ENCODE data around the gene MAPKAPK2.

MAPKAPK2 gene

DNA sequence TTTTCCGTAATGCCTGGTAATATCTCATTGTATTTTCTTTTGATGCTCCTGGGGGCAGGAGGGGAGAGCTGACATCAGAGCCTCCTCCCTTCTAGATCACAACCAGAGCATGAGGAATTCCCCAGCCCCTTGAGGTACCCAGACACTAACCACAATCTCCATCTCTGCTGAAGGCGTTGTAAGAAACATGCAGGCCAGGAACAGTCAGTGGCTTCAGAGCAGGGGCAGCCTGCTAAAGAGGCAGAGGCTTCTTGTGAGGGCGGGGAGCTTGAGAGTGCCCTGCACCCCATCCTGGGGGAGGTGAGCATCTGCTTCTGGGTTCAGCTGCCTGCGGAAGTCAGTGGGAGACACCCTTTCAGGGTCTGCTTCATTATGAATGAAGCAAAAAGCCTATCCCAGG lies 19.0 kb downstream of the MAPKAPK2 start:
- no peak for DNase-seq (ENCODE audit: low spot score)

DNA sequence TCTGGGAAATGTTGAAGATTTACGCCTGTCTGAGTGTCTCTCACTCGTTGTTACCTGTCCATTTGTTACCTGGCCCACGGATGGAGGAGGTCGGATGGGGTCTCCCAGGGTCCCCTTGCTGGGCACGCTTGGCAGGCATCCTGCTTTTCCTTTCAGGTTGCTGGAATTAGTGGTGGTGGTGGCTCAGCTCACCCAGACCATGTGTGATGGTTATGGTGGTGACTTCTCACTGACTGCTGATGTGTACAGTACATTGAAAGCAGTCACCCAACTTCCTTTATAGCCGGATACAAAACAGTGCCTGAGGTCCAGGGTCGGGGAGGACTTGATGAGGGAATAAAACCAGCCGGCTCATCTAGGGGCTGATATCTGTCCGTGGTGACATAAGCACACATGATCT lies 19.5 kb downstream of the MAPKAPK2 start:
- DNase-seq (ENCODE audit: low spot score) = no peak

DNA sequence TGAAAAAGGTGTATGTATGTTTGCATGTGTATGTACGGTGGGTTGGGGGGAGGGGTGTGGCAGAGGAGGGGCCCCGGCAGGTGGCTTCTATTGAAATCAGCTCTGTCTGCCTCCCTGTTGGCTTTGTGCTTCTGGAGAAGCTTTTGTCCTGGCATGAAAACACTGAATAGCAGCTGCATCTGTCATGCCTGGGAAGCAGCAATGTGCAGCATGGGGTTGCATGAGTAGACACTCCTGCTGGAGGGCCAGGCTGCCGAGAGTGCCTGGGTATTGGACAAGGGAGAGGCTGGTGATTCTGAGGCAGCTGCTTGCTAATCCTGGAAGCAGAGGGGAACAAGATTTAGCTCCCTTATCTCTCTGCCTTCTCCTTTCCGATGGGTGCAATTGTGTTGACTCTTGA lies 20.5 kb downstream of the MAPKAPK2 start:
- no peak for DNase-seq (ENCODE audit: low spot score)

DNA sequence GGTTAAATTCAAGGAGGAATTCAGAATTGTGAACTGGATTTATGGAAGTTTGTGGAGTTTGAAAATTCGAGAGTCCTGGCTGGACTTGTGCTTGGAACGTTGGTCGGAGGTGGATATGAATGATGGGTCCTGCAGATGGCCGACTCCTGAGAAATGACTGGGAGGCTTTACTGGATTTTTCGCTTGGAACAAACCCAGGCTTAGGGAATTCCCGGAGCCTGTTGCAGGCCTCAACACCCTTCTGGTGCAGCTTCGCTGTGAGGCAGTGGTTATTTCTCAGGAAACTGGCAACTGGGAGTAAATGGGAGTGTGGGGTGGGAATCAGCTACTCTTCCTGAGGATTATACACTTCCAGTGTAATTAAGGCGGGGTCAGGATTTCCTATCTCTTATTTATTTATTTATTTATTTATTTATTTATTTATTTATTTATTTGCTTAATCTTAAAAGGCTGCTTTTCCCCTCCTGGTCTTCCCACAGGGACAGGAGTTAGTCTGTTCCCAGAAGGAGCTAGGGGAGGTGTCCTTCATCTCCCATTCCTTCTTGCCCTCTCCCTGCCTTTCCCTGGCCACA lies 21.1 kb downstream of the MAPKAPK2 start:
- DNase-seq (ENCODE audit: low spot score) = no peak

DNA sequence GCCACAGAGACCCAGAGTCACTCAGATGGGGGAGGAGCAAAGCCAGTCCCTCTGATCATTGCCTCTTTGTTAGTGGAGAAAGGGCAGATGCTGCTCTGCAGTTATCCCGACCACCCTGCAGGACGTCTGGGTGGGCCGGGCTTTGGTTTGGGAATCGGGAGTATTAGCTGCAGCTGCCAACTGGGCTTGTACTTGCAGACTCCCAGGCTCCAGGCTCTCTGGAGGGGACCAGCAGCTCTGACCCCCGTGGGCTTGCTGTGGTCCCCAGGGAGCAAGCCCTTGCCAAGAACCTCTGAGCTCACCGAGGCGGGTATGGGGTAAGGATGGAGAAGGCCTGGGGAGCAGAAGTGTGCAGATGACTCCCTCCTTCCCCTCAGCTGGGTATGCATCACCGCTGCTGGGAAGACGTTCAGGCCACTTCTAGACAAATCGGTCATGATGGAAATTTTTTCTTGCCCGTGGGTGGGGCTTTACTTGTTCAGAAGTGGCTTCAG lies 21.6 kb downstream of the MAPKAPK2 start:
- no peak for DNase-seq (ENCODE audit: low spot score)

DNA sequence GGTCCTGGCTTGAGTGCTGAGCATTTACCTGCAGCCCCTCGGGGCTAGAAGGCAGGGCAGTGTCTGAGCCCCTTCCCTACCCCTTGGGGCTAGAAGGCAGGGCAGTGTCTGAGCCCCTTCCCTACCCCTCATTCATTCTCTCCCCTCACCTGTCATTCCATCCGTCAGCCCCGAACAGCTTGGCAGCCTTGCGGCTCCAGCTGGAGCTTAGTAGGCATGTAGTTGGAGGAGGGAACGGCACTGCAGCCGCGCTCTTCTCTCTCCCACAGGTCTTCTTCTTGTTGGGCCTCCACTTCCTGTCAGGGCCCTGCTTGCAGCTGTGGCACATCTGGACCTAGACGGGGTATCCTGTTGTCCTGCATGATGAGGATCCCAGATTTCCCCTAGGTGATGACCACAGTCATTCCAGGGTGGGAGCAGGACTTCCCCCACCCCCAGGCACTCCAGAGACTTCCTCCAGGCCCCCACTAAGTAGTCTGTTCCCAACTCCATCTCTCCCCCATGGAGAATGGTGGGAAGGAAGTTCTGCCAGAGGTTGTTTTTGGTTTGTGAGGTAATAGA lies 22.2 kb downstream of the MAPKAPK2 start:
- DNase-seq (ENCODE audit: low spot score) = no peak

DNA sequence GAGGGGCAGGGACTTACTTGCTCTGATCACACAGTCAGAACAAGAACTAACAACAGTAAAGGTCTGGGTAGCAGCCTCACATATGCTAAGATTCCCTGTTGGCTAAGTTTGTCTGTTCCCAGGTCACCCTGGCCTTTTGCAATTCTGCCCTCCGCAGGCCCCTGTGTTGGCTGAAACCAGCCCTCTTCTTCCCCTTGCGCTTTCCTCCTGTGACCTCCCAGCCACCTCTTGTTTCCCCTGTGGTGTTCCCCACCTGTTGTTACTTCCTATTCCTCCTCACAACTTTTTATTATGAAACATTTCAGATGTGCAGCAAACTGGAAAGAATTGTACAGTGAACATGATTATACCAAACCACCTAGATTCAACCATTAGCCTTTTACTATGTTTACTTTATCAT lies 23.4 kb downstream of the MAPKAPK2 start:
- no peak for DNase-seq (ENCODE audit: low spot score)

DNA sequence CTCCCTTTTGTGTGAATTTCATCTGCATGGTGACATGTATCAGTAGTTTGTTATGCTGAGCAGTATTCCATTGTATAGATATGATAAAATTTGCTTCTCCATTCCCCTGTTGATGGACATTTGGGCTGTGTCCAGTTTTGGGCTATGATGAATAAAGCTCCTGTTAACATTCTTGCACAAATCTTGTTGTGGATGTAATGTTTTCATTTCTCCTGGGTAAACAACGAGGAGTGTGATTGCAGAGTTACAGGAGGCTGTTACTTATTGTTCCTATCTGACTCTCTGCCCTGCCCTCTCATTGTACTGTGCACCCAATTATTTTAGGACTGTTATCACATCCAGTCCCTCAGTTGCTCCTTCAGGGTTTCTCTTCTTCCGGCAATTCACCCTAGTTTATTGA lies 24.2 kb downstream of the MAPKAPK2 start:
- DNase-seq (ENCODE audit: low spot score) = no peak

DNA sequence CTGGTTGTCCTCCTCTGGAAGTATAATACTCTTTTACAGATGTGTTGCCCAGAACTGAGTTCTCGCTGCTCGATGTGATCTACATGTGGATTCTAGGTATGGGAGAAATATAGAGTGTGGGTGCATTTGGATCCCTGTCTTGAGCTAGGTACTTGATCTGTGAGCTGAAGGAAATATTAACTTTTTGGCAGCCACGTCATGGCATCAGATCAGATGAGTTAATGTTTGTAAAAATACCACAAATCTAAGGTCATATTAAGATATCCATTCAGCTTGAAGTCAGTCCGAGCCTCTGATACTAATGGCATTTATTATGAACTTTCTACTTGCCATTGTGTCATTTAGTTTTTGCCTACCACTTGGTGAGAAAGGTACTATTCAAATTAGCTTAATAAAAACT lies 24.6 kb downstream of the MAPKAPK2 start:
- DNase-seq (ENCODE audit: low spot score) = no peak

DNA sequence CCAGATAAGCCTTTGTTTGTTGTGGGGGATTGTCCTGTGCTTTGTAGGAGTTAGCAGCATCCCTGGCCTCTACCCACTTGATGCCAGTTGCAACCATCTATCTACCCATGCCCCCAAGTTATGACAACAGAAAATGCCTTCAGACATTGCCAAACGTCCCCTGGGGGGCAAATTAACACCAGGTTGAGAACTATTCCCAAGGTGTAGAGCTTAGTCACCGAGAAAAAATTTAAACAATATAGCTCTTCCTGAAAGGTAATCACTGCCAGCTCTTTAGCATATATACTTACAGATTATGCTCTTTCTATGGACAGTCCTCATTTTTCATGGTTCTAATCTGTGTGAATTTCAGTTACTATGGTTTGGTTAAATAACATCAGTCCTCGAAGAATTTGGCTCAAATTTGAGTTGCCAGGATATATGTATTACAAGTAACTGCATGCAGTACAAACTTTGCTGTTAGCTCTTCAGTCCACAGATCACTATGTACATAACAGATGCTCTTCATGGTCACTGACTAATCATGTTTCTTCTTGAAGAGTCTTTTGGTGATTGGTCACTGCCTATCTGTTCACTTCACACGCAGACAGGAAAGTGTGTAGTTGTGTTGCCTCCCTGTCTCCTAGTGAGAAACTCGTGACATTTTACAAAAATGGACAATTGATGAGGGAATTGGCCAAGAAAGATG lies 25.2 kb downstream of the MAPKAPK2 start:
- no peak for DNase-seq (ENCODE audit: low spot score)

DNA sequence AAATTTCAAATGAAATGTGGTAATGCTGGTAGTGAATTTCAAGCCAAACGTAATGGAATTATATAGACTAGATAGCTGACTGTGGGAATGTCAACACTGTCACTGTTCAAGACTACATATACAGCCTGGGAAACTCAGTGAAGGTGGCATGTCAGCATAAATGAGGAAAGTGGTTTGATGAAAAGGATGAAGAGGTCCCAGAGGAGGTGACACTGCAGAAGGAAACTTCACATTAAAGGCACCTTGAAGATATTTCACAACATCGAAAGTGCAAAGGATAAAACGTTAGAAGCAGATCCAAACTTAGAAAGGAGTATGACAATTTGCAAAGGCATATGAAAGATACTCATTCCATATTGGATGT lies 25.7 kb downstream of the MAPKAPK2 start:
- DNase-seq (ENCODE audit: low spot score) = no peak

DNA sequence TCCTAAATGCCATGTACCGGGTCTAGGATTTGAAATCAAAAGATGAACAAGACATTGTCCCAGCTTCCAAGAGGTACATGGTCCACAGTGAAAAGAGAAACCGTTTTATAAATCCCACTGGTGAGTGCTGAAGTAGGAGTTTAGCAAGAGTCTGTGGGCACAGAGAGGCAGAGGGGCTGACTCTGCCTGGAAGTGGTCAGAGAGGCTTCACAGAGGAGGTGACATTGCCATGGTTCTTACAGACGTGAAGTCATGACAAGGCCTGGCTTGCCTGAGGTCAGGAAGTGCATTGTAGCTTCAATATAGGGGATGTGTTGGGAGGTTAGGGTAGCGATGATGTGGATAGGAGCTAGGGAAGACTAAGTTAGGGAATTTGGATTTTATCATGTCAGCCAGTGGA lies 28.4 kb downstream of the MAPKAPK2 start:
- no peak for DNase-seq (ENCODE audit: low spot score)

DNA sequence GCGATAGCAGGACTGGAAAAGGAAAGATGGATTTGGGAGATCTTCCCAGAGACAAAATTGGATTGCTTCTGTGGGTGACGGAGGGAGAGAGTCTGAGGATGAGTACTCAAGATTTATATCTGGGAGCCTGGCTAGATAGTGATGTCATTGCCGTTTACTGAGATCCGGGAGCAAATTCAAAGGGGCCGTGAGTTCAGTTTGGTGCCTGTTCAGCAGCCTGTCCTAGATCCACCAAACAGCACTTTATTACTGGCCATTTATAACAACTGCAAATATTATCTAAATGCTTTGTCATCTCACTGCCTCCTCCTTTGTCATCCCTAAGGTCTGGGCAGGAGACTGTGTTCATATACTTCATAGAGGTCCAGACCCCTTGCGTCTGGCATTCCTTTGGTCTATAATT lies 29.2 kb downstream of the MAPKAPK2 start:
- no peak for DNase-seq (ENCODE audit: low spot score)

DNA sequence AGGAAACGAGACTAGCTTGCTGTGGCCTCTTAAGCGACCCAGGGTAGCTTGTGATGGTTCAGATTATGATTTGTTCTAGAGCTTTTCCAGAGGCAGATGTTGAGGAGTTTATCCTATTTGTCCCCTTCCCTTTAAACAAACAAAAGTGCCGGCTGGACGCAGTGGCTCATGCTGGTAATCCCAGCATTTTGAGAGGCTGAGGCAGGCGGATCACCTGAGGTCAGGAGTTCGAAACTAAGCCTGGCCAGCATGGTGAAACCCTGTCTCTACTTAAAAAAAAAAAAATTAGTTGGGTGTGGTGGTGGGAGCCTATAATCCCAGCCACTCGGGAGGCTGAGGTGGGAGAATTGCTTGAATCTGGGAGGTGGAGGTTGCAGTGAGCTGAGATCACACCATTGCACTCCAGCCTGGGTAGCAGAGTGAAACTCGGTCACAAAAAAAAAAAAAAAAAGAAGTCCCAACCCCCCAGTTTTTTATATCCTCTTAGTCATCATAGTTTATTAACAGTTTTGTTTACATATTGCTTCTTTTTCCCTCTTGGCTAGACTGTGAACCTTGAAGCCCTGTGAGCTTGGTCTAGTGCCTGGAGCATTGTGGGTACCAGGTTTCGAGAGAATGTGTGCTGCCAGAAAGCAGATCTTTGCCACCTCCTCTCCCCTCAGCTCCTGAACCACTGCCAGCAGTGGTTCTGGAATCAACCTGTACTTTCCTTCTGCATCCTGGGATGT lies 29.8 kb downstream of the MAPKAPK2 start:
- DNase-seq (ENCODE audit: low spot score) = no peak

DNA sequence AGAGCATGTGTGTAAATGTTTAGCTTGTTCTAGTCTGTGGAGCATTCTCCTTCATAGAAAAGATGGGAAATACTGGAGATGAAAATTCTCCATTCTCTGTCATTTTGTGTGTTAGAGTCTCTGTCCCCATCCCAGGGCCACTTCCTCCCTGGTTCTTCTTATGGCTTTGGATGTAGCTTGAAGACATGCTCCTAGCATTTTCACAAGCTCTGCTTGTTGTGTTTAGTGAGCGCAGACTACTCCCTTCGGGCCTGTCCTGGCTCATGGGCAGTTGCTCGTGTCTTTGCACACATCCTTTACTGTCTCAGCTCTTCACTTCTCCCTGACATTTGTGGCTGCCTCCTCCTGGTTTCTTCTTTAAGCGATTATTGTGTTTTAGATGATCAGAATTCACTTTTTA lies 30.4 kb downstream of the MAPKAPK2 start:
- no peak for DNase-seq (ENCODE audit: low spot score)

DNA sequence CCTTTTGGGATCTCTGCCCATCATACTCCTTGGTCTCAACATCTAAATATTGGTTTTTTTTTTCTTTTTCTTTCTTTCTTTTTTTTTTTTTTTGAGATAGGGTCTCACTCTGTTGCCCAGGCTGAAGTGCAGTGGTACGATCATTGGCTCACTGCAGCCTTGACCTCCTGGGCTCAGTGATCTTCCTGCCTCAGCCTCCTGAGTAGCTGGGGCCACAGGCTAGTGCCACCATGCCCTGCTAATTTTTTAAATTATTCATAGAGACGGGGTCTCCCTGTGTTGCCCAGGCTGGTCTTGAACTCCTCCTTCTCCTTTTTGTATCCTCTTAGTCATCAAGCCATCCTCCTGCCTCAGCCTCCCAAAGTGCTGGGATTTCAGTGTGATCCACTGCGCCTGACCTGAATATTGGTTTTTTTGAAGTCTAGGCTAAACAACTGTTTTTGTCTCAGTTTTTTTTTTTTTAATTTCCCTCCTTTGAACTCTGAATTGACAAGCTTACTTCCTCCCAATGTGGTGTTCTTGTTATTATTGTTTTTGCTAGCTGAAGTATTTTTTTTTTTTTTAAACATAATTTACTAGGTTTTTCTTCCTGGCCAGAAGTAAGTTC lies 30.9 kb downstream of the MAPKAPK2 start:
- no peak for DNase-seq (ENCODE audit: low spot score)

DNA sequence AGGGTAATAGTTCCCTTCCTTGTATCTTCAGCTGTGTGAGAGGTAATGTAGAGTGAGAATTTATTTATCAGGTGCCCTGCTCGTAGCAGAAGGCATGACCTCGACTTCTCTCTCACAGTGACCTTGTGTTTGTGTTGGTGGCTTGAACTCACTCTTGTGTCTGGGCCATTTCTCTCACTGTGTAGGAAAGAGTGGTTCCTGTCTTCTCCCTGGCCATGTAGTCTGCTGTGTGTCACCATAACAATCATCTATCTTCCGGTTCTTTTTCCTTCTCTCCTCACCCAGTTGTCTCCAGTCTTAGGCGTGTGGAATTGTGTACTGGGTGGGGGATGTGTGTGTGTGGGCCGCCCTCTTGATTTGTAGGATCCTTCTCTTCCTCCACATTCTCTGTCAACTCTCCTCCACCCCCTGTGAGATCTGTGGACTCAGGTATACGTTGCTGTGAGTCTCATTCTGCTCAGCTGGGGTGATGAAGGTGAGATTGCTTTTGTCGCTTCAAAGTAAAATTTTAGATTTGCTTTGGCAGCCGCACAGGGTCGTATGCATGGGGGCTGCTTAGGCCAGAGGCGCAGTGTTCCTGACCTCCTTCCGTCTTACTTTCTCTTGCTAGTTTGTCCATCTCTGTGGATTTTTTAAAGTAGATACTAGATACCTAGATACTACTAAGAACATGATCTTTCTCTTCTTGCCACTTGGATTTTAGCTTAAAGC lies 31.6 kb downstream of the MAPKAPK2 start:
- no peak for DNase-seq (ENCODE audit: low spot score)

DNA sequence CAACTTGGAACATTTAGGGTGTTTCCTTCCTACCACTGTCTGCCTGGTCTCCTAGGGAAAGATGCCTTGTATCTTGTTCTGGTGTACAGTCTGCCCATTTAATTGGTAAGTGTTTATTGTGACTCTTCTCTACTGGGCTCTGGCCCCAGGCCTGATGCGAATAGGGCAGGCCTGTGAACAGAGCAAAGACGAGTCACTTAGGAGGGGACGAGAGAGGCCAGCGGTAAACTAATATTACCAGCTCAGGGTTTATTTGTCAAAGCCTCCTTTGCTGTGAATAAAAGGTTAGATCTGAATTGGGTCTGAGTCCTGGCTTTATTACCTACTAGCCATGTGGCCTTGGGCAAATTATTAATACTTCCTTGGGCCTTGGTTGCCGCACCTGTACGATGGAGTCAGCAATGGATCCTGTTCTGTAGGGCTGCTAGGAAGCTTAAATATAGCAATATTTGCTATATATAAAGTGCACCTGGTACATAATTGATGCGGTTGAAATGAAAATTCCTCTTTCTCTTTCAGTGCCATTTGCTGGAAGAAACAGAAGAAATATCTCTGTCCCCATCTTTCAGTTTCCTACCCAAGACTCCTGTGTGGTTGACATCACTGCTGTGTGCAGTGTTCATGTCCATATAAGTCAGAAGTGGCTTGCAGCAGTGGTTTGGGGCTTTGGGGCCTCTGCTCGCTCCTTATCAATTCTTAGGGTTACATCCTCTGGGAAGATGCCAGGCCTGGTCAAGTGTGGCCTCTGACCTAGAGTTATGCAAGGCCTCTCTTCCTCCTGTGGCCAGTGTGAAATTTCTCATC lies 32.4 kb downstream of the MAPKAPK2 start:
- no peak for DNase-seq (ENCODE audit: low spot score)

DNA sequence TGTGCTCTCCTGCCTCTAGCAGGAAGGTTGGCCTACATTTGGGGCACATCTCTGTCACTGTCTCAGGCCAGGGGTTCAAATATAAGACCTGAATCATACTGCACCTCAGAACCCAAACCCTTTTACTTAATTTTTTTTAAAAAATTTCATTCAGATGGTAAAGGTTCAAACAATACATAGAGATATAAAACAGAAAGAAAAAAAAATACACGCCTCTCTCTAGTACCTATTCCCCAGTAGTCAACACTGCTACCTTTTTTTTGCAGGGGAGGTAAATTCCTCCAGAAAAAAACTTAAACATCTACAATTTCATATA lies 32.9 kb downstream of the MAPKAPK2 start:
- DNase-seq (ENCODE audit: low spot score) = no peak

DNA sequence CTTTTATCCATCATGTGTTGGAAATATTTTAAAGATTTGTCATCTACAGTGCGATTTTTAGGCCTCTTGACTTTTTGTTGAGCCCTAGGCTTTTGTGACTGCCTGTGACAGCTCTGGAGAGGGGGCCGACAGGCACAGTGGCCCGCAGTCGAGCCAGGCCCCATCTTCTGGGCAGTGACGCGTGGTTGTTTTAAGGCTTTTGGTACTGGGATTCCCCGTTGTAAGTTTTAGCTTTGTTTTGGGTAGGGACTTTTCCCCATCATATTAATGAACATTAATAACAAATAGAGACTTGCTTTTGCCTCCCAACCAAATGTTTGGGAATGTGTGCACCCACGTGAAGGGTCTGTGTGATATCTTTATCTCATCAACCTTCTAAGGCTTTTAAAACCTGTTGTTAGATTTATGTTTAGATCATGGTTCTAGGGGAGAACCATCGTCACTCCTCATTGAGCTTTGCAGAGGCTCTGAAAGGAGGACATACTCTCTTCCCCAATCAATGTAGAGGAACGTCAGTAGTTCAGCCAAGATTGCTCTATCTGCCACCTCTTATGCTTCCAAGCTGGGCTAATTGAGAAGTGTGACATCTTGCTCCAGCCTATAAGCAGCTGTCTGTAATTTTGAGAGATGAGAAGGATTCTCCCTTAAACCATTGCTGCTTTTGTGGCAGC lies 34.6 kb downstream of the MAPKAPK2 start:
- DNase-seq (ENCODE audit: low spot score) = no peak

DNA sequence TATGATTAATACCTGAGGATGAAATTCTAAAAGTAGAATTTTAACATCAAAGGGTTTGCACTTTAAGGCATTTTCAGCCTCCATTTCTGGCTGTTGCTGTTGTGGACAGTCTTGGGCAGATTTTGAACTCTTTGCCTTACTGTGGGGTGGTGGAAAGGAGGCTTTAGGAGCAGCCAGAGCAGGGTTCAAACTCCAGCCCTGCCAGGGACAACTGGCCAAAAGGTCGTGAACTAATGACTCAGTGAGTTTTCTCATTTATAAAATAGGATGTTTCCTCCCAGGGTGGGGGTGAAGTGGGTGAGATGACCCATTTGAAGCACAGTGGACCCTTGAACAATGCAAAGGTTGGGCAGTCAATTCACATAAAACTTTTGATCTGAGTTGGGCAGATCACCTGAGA lies 36.7 kb downstream of the MAPKAPK2 start:
- DNase-seq (ENCODE audit: low spot score) = no peak
